GM12892 (cell line): Measurements from ENCODE around the gene MAN2A1.

Source experiments
- POLR2AphosphoS5 ChIP-seq: IDR thresholded peaks from 2 replicates; pipeline ENCODE4 v1.6.1; 2011; ENCODE audit warnings: low read depth, low read length, control low read depth
- TAF1 ChIP-seq: IDR thresholded peaks from 2 replicates; pipeline ENCODE4 v1.6.1; 2011; ENCODE audit warnings: low read depth, mild to moderate bottlenecking, control low read depth, low read length, borderline replicate concordance

DNA sequence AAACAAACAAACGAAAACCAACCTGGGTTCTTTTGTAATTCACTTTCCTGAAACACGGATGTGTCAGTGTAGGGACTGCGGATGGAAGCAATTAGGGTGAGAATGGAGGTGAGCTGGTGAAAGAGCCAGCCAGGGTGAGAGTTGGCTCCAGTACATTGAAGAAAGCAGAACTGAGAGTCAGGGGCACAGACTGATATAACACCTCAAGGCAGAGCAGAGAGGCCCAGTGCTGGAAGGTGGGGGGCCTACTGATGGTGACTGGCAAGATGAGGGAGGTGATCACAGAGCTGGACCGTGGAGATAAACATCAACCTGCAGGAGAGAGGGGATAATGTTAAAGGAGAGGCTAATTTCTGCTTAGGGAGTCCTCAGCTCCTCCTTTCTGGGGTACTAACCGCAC is 221.1 kb downstream of the MAN2A1 start:
- TF ChIP-seq POLR2AphosphoS5 (no peak), TAF1 (no peak)
